Body of pancreas (tissue), 4 donors: ENCODE data around the gene ZBED6.

Source experiments
- CTCF ChIP-seq, 7 experiments: fragments of 450-650 bp in 4 of 7; fragments of 200-600 bp in 3 of 7; sonication (generic) in 3 of 7; IDR thresholded peaks; one replicate each; pipeline ENCODE4 v1.5.1; 2016 to 2019; ENCODE audit warnings: antibody characterized with exemption in 7 of 7
- POLR2A ChIP-seq, 3 donors: fragments of 450-650 bp; IDR thresholded peaks; one replicate each; pipeline ENCODE4 v1.6.1; 2016; ENCODE audit warnings: antibody characterized with exemption in 3 of 3, mild to moderate bottlenecking in 2 of 3

DNA sequence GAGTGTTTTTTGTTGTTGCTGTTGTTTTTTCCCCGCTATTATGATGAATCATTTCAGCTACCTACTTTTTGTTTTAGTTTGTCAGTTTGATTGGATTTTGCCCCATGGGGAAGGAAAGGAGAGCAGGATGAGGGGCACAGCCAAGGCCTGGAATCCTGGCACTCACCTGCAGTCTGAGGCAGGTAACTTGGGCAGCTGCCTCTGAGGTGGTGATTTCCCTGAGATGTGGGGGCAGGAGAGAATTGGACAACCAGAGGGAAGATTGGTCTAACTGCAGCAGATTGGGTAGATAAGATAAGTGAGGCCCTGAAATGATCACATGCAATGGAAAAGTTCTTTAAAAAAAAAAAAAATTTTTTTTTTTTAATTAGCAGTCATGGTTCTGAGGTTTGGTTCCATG, 31.9 kb upstream of the ZBED6 start:
- no peak for TF ChIP-seq CTCF (IDR thresholded peaks at IDR 0.05)
- no peak for TF ChIP-seq POLR2A (IDR thresholded peaks at IDR 0.05)
